Measurements from ENCODE around the gene CCDC116.
"Not testable (repeated sequence)": the region's sequence is repeated elsewhere in the genome, so short reads cannot be mapped to it uniquely, and the experiment has no call there.

Gene CCDC116

GRCh38 chr22:21611210-21611977, 21.2 kb upstream of the CCDC116 start:
- TF ChIP-seq, protein P1, sequence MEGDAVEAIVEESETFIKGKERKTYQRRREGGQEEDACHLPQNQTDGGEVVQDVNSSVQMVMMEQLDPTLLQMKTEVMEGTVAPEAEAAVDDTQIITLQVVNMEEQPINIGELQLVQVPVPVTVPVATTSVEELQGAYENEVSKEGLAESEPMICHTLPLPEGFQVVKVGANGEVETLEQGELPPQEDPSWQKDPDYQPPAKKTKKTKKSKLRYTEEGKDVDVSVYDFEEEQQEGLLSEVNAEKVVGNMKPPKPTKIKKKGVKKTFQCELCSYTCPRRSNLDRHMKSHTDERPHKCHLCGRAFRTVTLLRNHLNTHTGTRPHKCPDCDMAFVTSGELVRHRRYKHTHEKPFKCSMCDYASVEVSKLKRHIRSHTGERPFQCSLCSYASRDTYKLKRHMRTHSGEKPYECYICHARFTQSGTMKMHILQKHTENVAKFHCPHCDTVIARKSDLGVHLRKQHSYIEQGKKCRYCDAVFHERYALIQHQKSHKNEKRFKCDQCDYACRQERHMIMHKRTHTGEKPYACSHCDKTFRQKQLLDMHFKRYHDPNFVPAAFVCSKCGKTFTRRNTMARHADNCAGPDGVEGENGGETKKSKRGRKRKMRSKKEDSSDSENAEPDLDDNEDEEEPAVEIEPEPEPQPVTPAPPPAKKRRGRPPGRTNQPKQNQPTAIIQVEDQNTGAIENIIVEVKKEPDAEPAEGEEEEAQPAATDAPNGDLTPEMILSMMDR (IDR thresholded peaks at IDR 0.05; ENCODE audit: borderline replicate concordance, control extremely low read depth, extremely low read depth, insufficient read depth, missing control alignments) = no peak
- in situ Hi-C loops (cut with MboI; ENCODE audit: low sequenced_read_pairs, unreplicated experiment) = no loop called here
- no peak for DNase-seq (ENCODE audit: low spot score)

DNA sequence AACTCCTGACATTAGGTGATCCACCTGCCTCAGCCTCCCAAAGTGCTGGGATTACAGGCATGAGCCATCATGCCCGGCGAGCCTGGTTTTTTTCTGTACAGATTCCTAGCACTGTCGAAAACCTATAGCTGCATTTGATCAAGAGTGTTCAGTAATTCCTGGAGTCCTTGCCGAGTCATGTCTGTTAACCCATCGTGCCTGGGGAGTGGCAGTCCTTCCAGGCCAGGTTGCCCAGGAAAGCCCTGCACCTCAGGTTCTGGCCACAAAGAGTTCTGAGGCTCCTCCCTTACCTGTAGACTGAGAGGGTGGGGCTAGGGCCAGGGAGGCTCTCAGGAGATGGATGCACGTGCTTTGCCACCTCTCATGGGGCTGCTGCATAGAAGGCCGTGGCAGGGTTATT, 19.7 kb upstream of the CCDC116 start:
- in situ Hi-C loops (cut with MboI; ENCODE audit: low sequenced_read_pairs, unreplicated experiment) = no loop called here
- TF ChIP-seq, protein P1 (IDR thresholded peaks at IDR 0.05; ENCODE audit: borderline replicate concordance, control extremely low read depth, extremely low read depth, insufficient read depth, missing control alignments) = no peak
- no peak for DNase-seq (ENCODE audit: low spot score)

GRCh38 chr22:21613553-21614233, 18.9 kb upstream of the CCDC116 start:
- in situ Hi-C loops (cut with MboI; ENCODE audit: low sequenced_read_pairs, unreplicated experiment) = no loop called here
- TF ChIP-seq, protein P1 (IDR thresholded peaks at IDR 0.05; ENCODE audit: borderline replicate concordance, control extremely low read depth, extremely low read depth, insufficient read depth, missing control alignments) = no peak
- DNase-seq (ENCODE audit: low spot score) = no peak

GRCh38 chr22:21615731-21616130, 16.8 kb upstream of the CCDC116 start:
- in situ Hi-C loops (cut with MboI; ENCODE audit: low sequenced_read_pairs, unreplicated experiment) = no loop called here
- TF ChIP-seq, protein P1 (IDR thresholded peaks at IDR 0.05; ENCODE audit: borderline replicate concordance, control extremely low read depth, extremely low read depth, insufficient read depth, missing control alignments) = no peak
- no peak for DNase-seq (ENCODE audit: low spot score)

DNA sequence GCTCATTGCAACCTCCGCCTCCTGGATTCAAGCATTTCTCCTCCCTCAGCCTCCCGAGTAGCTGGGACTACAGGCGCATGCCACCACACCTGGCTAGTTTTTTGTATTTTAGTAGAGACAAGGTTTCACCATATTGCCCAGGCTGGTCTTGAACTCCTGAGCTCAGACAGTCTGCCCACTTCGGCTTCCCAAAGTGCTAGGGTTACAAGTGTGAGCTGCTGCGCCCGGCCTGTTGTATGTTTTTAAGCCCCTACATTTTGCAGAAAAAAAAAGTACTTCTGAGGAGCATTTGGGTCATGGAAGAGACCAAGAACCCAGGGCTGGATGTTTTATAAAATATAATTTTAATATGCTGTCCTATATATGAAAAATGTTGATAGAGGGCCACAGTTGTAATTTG, 15.2 kb upstream of the CCDC116 start:
- DNase-seq (ENCODE audit: low spot score); in situ Hi-C loops (cut with MboI; ENCODE audit: low sequenced_read_pairs, unreplicated experiment): not testable (repeated sequence)

DNA sequence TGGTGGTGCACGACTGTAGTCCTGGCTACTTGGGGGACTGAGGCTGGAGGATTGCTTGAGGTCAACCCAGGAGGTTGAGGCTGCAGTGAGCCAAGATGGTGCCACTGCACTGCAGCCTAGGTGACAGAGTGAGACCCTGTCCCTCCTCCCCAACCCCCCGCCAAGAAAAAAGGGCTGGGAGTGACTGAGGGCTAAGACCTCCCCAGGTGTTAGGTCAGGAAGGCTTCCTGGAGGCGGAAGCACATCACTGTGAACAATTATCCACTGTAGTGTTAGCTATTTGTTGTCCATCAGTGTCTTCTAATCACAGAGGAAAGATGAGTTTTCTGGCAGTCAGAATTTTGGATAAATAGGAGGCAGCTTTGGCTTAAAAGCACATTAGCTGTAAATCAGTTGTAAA, 11.5 kb upstream of the CCDC116 start:
- in situ Hi-C loops (cut with MboI; ENCODE audit: low sequenced_read_pairs, unreplicated experiment) = no loop called here
- DNase-seq (ENCODE audit: low spot score) = no peak
- TF ChIP-seq, protein P1 (IDR thresholded peaks at IDR 0.05; ENCODE audit: borderline replicate concordance, control extremely low read depth, extremely low read depth, insufficient read depth, missing control alignments) = no peak
